ENCODE results near the gene ARMCX6. TPM values are rescaled to one million over a fixed set of nuclear protein-coding genes. Genes with fewer than 3 reads are reported as not detected.
"Not testable (repeated sequence)": the region's sequence is repeated elsewhere in the genome, so short reads cannot be mapped to it uniquely, and the experiment has no call there.

The ARMCX6 gene
- total and polyA plus RNA-seq, 12 donors: 10.1 to 164 (median 40.7) TPM

DNA sequence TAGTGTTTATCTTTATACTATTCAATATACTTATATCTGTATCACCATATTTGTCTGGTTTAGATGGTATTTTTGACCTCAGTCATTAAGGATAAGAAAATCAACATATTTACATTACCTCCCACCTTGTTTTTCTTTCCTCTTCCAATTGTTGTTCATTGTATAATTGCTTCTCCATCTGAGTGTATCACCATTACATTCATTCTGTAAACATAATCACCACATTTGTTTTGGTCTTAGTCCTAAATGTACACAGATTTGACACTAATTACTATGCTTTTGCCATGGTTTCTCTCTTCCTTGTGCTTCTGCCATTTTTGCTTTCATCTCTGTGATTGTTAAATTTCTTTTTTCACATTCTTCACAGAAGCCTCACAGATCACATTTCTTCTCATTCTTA lies 12.7 kb downstream of the ARMCX6 start:
- Histone ChIP-seq H3K27ac (no peak overlapping the region), H3K4me3 (no peak overlapping the region), H3K4me1 (replicated peaks in 1 of 2) (no peaks in the 10 kb centered on the region), H3K36me3 (replicated peaks in 1 of 2) (no peaks in the 10 kb centered on the region), H3K27me3 (peaks cover 3% of the 10 kb centered on the region), H3K9me3 (replicated peaks in 1 of 3) (no peaks in the 10 kb centered on the region)
- TF ChIP-seq, protein P1, sequence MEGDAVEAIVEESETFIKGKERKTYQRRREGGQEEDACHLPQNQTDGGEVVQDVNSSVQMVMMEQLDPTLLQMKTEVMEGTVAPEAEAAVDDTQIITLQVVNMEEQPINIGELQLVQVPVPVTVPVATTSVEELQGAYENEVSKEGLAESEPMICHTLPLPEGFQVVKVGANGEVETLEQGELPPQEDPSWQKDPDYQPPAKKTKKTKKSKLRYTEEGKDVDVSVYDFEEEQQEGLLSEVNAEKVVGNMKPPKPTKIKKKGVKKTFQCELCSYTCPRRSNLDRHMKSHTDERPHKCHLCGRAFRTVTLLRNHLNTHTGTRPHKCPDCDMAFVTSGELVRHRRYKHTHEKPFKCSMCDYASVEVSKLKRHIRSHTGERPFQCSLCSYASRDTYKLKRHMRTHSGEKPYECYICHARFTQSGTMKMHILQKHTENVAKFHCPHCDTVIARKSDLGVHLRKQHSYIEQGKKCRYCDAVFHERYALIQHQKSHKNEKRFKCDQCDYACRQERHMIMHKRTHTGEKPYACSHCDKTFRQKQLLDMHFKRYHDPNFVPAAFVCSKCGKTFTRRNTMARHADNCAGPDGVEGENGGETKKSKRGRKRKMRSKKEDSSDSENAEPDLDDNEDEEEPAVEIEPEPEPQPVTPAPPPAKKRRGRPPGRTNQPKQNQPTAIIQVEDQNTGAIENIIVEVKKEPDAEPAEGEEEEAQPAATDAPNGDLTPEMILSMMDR (IDR thresholded peaks at IDR 0.05): no peak
- no peak for TF ChIP-seq POLR2A (IDR thresholded peaks at IDR 0.05)
- intact Hi-C loops (cut with DNase I): no loop called here
- DNase-seq: no peak

- H3K4me3 ChIP-seq: no peak overlapping the region
- 67 to 89% (median 77%) methylated on average over 2 to 6 of the region's 7 CpGs for WGBS, 4 donors
- intact Hi-C loops (cut with DNase I): no loop called here
- no peak for TF ChIP-seq POLR2A (IDR thresholded peaks at IDR 0.05)
- TF ChIP-seq, protein P1 (IDR thresholded peaks at IDR 0.05): no peak
- peaks cover 3% of the 10 kb centered on the region for H3K27me3 ChIP-seq
- no peaks in the 10 kb centered on the region for H3K4me1 ChIP-seq (replicated peaks in 1 of 2)
- H3K27ac ChIP-seq: no peak overlapping the region
- H3K9me3 ChIP-seq (replicated peaks in 1 of 3): no peaks in the 10 kb centered on the region
- H3K36me3 ChIP-seq (replicated peaks in 1 of 2): no peaks in the 10 kb centered on the region
- DNase-seq: no peak
These were observed 15.7 kb downstream of the ARMCX6 start for GRCh38 chrX:101602077-101602476.

- H3K4me1 ChIP-seq (replicated peaks in 1 of 2); DNase-seq; H3K36me3 ChIP-seq (replicated peaks in 1 of 2); H3K4me3 ChIP-seq; H3K9me3 ChIP-seq (replicated peaks in 1 of 3); H3K27ac ChIP-seq; H3K27me3 ChIP-seq: not testable (repeated sequence)
- 87 to 100% (median 95%) methylated on average over 2 to 5 of the region's 8 CpGs for WGBS, 4 donors
- intact Hi-C loops (cut with DNase I): loop anchor here in 1 of 2 donors (10.0 kb wide), 1 partner anchor 185 kb away; no protein-coding TSS in a partner anchor
These were observed 18.2 kb downstream of the ARMCX6 start for GRCh38 chrX:101599592-101599991.

DNA sequence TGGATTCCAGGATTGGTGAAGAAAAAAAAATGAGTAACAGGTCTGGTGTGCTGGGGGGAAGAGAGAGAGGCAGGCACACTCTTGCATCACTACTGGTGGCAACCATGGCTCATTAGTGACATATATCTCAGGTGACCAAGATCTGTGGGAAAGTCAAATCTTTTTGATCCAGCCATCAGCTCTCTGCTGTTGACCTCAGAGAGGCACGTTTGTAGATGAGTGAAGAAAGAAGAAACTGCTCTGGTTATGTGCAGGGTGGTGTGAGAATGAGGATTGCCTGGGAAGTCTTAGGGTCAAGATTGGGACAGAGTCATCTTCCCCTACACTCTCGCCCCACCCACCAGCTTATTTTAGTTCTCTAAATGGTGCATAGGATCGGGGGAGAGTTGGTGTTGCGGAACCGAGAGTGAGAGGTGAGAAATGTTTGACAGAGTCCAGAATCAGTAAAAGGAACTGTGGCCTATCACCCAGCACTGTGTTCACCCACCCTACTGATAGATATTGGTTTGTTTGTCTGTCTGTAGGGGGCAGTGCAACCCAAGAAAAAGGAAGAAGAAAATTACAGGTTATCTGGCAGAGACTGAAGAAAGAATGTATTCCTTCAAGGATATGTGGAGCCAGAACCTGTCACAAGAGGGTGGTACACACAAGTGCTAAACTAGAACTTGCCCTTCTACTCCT lies 21.9 kb downstream of the ARMCX6 start:
- Histone ChIP-seq H3K9me3 (replicated peaks in 1 of 3) (no peaks in the 10 kb centered on the region), H3K27ac (no peak overlapping the region), H3K27me3 (peaks cover 20% of the 10 kb centered on the region), H3K4me1 (replicated peaks in 1 of 2) (no peaks in the 10 kb centered on the region), H3K4me3 (no peak overlapping the region), H3K36me3 (replicated peaks in 1 of 2) (no peaks in the 10 kb centered on the region)
- WGBS, 4 donors: 3 to 11% (median 7%) methylated on average over 5 of the region's 5 CpGs
- intact Hi-C loops (cut with DNase I): loop anchor here in 1 of 2 donors (10.0 kb wide), 1 partner anchor 181 kb away; no protein-coding TSS in a partner anchor
- DNase-seq: peak in 5 of 7 donors; percentile 25 to 47 (median 45)
- no peak for TF ChIP-seq POLR2A (IDR thresholded peaks at IDR 0.05)
- TF ChIP-seq, protein P1 (IDR thresholded peaks at IDR 0.05): peak in 5 of 6 experiments; percentile 65 to 83 (median 77)

Small RNAs within 50 kb of the gene (small RNA-seq; reads per million reads assigned to genes)
- 0 reads per million in 2 donors for gene RNU6-30P

Other genes with a start within 250 kb of the ARMCX6 start
- 10 to 100 TPM in 1 of 9 donors, 1 to 10 TPM in 8; 1.3 to 14.8 (median 6.0) TPM for gene BTK, start 231.8 kb downstream of the ARMCX6 start, total RNA-seq
- gene BTK, start 231.8 kb downstream of the ARMCX6 start, polyA plus RNA-seq: 1 to 10 TPM; 4.0 to 6.3 (median 5.0) TPM
- 1,000 to 10,000 TPM in 3 of 9 donors, 100 to 1,000 TPM in 6; 122 to 1,462 (median 194) TPM for gene RPL36A, start 227.0 kb downstream of the ARMCX6 start, total RNA-seq
- gene RPL36A, start 227.0 kb downstream of the ARMCX6 start, polyA plus RNA-seq: 1,000 to 10,000 TPM in 2 of 3 donors, 100 to 1,000 TPM in 1; 990 to 3,551 (median 1,778) TPM
- 10 to 100 TPM; 18.5 to 76.1 (median 43.4) TPM for gene GLA, start 210.1 kb downstream of the ARMCX6 start, total RNA-seq
- gene GLA, start 210.1 kb downstream of the ARMCX6 start, polyA plus RNA-seq: 100 to 1,000 TPM in 1 of 3 donors, 10 to 100 TPM in 2; 70.4 to 123 (median 91.5) TPM
- gene HNRNPH2, start 209.8 kb downstream of the ARMCX6 start, total RNA-seq: 100 to 1,000 TPM in 2 of 9 donors, 10 to 100 TPM in 7; 46.0 to 106 (median 72.1) TPM
- gene HNRNPH2, start 209.8 kb downstream of the ARMCX6 start, polyA plus RNA-seq: 100 to 1,000 TPM in 1 of 3 donors, 10 to 100 TPM in 2; 44.3 to 182 (median 55.0) TPM
- 10 to 100 TPM in 6 of 9 donors, 1 to 10 TPM in 3; 7.2 to 50.9 (median 17.2) TPM for gene ARMCX4, start 132.5 kb downstream of the ARMCX6 start, total RNA-seq
- 10 to 100 TPM; 19.1 to 52.0 (median 32.7) TPM for gene ARMCX4, start 132.5 kb downstream of the ARMCX6 start, polyA plus RNA-seq
- gene ARMCX1, start 67.5 kb downstream of the ARMCX6 start, total RNA-seq: 10 to 100 TPM; 25.7 to 73.5 (median 46.7) TPM
- gene ARMCX1, start 67.5 kb downstream of the ARMCX6 start, polyA plus RNA-seq: 10 to 100 TPM; 19.1 to 79.6 (median 26.7) TPM
- gene ARMCX3, start 5.2 kb upstream of the ARMCX6 start, total RNA-seq: 100 to 1,000 TPM in 4 of 9 donors, 10 to 100 TPM in 5; 64.8 to 261 (median 98.5) TPM
- gene ARMCX3, start 5.2 kb upstream of the ARMCX6 start, polyA plus RNA-seq: 100 to 1,000 TPM in 1 of 3 donors, 10 to 100 TPM in 2; 36.6 to 276 (median 69.8) TPM
- 100 to 1,000 TPM in 3 of 9 donors, 10 to 100 TPM in 6; 38.3 to 208 (median 79.0) TPM for gene ARMCX2, start 41.9 kb upstream of the ARMCX6 start, total RNA-seq
- gene ARMCX2, start 41.9 kb upstream of the ARMCX6 start, polyA plus RNA-seq: 100 to 1,000 TPM in 1 of 3 donors, 10 to 100 TPM in 2; 62.0 to 183 (median 64.2) TPM